ENCODE measurements around the gene ATPAF1. TPM values are rescaled to one million over a fixed set of nuclear protein-coding genes. Genes with fewer than 3 reads are reported as not detected.
"Not testable (repeated sequence)": the region's sequence is repeated elsewhere in the genome, so short reads cannot be mapped to it uniquely, and the experiment has no call there.

ATPAF1 gene
- 10 to 100 TPM; 52.2 to 70.5 (median 57.9) TPM for polyA plus RNA-seq (ENCODE audit: insufficient read length in 10 of 10)
- long read RNA-seq, donor 1, full-length matches to known transcripts = 15 of 15 reads
- long read RNA-seq, donor 1, partial matches to known transcripts = 0 of 15 reads
- long read RNA-seq, donor 1, other reads (novel, unspliced or antisense) = 0 of 15 reads
- long read RNA-seq, donor 2, full-length matches to known transcripts = 15 of 15 reads
- long read RNA-seq, donor 2, partial matches to known transcripts = 0 of 15 reads
- long read RNA-seq, donor 2, other reads (novel, unspliced or antisense) = 0 of 15 reads
- long read RNA-seq, donor 3 = 0 reads
- long read RNA-seq, donor 4, full-length matches to known transcripts = 12 of 17 reads
- long read RNA-seq, donor 4, partial matches to known transcripts = 5 of 17 reads
- long read RNA-seq, donor 4, other reads (novel, unspliced or antisense) = 0 of 17 reads
- long read RNA-seq, donor 5, full-length matches to known transcripts = 13 of 13 reads
- long read RNA-seq, donor 5, partial matches to known transcripts = 0 of 13 reads
- long read RNA-seq, donor 5, other reads (novel, unspliced or antisense) = 0 of 13 reads
- long read RNA-seq, donor 6, full-length matches to known transcripts = 16 of 32 reads
- long read RNA-seq, donor 6, partial matches to known transcripts = 16 of 32 reads
- long read RNA-seq, donor 6, other reads (novel, unspliced or antisense) = 0 of 32 reads
- long read RNA-seq, donor 7, full-length matches to known transcripts = 12 of 17 reads
- long read RNA-seq, donor 7, partial matches to known transcripts = 5 of 17 reads
- long read RNA-seq, donor 7, other reads (novel, unspliced or antisense) = 0 of 17 reads
- long read RNA-seq, donor 8, full-length matches to known transcripts = 13 of 13 reads
- long read RNA-seq, donor 8, partial matches to known transcripts = 0 of 13 reads
- long read RNA-seq, donor 8, other reads (novel, unspliced or antisense) = 0 of 13 reads
- long read RNA-seq, donor 9, full-length matches to known transcripts = 5 of 5 reads
- long read RNA-seq, donor 9, partial matches to known transcripts = 0 of 5 reads
- long read RNA-seq, donor 9, other reads (novel, unspliced or antisense) = 0 of 5 reads

GRCh38 chr1:46667782-46668760 lies at the start of gene ATPAF1:
Gene ATPAF1 (minus strand): TSS chr1:46668364. CDS start chr1:46668322, 42 bp downstream.
- DNase-seq = peak; percentile 64 to 90 (median 83)

GRCh38 chr1:46717654-46718053 lies 49.5 kb upstream of the ATPAF1 start:
- DNase-seq = no peak

GRCh38 chr1:46714976-46715375 lies 46.8 kb upstream of the ATPAF1 start:
- no peak for DNase-seq

- no peak for DNase-seq
Observed at GRCh38 chr1:46708121-46708520, 40.0 kb upstream of the ATPAF1 start.

- DNase-seq = no peak
Observed at GRCh38 chr1:46705408-46705807, 37.2 kb upstream of the ATPAF1 start.

- DNase-seq = no peak
Observed at GRCh38 chr1:46703927-46704641, 35.9 kb upstream of the ATPAF1 start.

- no peak for DNase-seq
Observed at GRCh38 chr1:46699666-46700065, 31.5 kb upstream of the ATPAF1 start.

- DNase-seq = no peak
Observed at GRCh38 chr1:46697053-46697452, 28.9 kb upstream of the ATPAF1 start.

GRCh38 chr1:46694676-46695075 lies 26.5 kb upstream of the ATPAF1 start:
- not testable (repeated sequence) for DNase-seq

- no peak for DNase-seq
Observed at GRCh38 chr1:46692811-46693770, 24.9 kb upstream of the ATPAF1 start.

GRCh38 chr1:46691997-46692790 lies 24.0 kb upstream of the ATPAF1 start:
- DNase-seq = no peak

- no peak for DNase-seq
Observed at GRCh38 chr1:46690931-46691421, 22.8 kb upstream of the ATPAF1 start.

- DNase-seq = no peak
Observed at GRCh38 chr1:46689897-46690296, 21.7 kb upstream of the ATPAF1 start.

GRCh38 chr1:46689356-46689755 lies 21.2 kb upstream of the ATPAF1 start:
- DNase-seq = peak; percentile 12 to 51 (median 18)

- DNase-seq = no peak
Observed at GRCh38 chr1:46687921-46688509, 19.9 kb upstream of the ATPAF1 start.

- peak; percentile 26 to 31 (median 30) for DNase-seq
Observed at GRCh38 chr1:46687093-46687659, 19.0 kb upstream of the ATPAF1 start.

GRCh38 chr1:46686255-46686654 lies 18.1 kb upstream of the ATPAF1 start:
- no peak for DNase-seq
